Measurements from ENCODE around the gene SORCS2. TPM values are rescaled to one million over a fixed set of nuclear protein-coding genes. Genes with fewer than 3 reads are reported as not detected.

Gene SORCS2
- total RNA-seq, 1 donor from 2014 or later, result 7.2 TPM

- H3K4me1 ChIP-seq, result no peaks in the 10 kb centered on the region
- H3K4me3 ChIP-seq, result no peak overlapping the region
- DNase-seq (no peak), ATAC-seq (no peak)
- H3K9me3 ChIP-seq, result no peaks in the 10 kb centered on the region
- H3K27ac ChIP-seq, result no peak overlapping the region
- no peaks in the 10 kb centered on the region for H3K36me3 ChIP-seq
- TF ChIP-seq, protein P1, sequence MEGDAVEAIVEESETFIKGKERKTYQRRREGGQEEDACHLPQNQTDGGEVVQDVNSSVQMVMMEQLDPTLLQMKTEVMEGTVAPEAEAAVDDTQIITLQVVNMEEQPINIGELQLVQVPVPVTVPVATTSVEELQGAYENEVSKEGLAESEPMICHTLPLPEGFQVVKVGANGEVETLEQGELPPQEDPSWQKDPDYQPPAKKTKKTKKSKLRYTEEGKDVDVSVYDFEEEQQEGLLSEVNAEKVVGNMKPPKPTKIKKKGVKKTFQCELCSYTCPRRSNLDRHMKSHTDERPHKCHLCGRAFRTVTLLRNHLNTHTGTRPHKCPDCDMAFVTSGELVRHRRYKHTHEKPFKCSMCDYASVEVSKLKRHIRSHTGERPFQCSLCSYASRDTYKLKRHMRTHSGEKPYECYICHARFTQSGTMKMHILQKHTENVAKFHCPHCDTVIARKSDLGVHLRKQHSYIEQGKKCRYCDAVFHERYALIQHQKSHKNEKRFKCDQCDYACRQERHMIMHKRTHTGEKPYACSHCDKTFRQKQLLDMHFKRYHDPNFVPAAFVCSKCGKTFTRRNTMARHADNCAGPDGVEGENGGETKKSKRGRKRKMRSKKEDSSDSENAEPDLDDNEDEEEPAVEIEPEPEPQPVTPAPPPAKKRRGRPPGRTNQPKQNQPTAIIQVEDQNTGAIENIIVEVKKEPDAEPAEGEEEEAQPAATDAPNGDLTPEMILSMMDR (IDR thresholded peaks at IDR 0.05), result no peak
- intact Hi-C loops (cut with DNase I), result loop anchor here (10.0 kb wide), 1 partner anchor 514 kb away; the partner anchor contains the start of gene SORCS2
- H3K27me3 ChIP-seq, result peaks cover 4% of the 10 kb centered on the region
These were observed 516.6 kb downstream of the SORCS2 start for GRCh38 chr4:7708981-7709380.

- Histone ChIP-seq H3K9me3 (no peaks in the 10 kb centered on the region), H3K4me3 (no peak overlapping the region), H3K27me3 (no peaks in the 10 kb centered on the region), H3K4me1 (no peaks in the 10 kb centered on the region), H3K27ac (no peak overlapping the region), H3K36me3 (no peaks in the 10 kb centered on the region)
- DNase-seq, result no peak
- intact Hi-C loops (cut with DNase I), result loop anchor here (10.0 kb wide), 1 partner anchor 515 kb away; the partner anchor contains the start of gene SORCS2
- TF ChIP-seq, protein P1 (IDR thresholded peaks at IDR 0.05), result no peak
- no peak for ATAC-seq
These were observed 517.1 kb downstream of the SORCS2 start for GRCh38 chr4:7709431-7709830.

DNA sequence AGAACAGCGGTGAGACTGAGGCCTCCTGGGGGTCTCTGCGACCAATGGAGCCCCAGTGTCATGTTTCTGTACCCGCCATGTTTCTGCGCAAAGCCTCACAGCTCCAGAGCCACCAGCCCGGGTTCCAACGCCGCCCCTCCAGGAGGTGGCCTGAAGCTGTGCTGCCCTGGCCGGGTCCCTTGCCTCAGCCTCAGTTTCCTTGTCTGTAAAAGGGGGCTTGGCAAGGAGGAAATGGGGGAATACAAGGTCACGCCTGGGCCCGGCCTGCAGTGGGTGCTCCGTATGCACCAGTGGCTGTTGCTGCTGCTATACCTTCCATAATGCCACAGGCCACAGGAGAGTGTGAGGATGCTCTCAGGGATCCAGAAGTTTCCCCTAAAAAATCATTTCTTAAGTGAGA is 517.8 kb downstream of the SORCS2 start:
- Histone ChIP-seq H3K9me3 (no peaks in the 10 kb centered on the region), H3K4me1 (no peaks in the 10 kb centered on the region), H3K27ac (no peak overlapping the region), H3K4me3 (no peak overlapping the region), H3K27me3 (no peaks in the 10 kb centered on the region), H3K36me3 (no peaks in the 10 kb centered on the region)
- ATAC-seq (no peak), DNase-seq (no peak)
- intact Hi-C loops (cut with DNase I), result no loop called here
- TF ChIP-seq, protein P1 (IDR thresholded peaks at IDR 0.05), result no peak

- no peak for DNase-seq
- Histone ChIP-seq H3K36me3 (no peaks in the 10 kb centered on the region), H3K4me3 (no peak overlapping the region), H3K27ac (no peak overlapping the region), H3K27me3 (no peaks in the 10 kb centered on the region), H3K4me1 (no peaks in the 10 kb centered on the region), H3K9me3 (no peaks in the 10 kb centered on the region)
- intact Hi-C loops (cut with DNase I), result no loop called here
- TF ChIP-seq, protein P1 (IDR thresholded peaks at IDR 0.05), result no peak
- ATAC-seq, result no peak
These were observed 518.4 kb downstream of the SORCS2 start for GRCh38 chr4:7710576-7711306.

DNA sequence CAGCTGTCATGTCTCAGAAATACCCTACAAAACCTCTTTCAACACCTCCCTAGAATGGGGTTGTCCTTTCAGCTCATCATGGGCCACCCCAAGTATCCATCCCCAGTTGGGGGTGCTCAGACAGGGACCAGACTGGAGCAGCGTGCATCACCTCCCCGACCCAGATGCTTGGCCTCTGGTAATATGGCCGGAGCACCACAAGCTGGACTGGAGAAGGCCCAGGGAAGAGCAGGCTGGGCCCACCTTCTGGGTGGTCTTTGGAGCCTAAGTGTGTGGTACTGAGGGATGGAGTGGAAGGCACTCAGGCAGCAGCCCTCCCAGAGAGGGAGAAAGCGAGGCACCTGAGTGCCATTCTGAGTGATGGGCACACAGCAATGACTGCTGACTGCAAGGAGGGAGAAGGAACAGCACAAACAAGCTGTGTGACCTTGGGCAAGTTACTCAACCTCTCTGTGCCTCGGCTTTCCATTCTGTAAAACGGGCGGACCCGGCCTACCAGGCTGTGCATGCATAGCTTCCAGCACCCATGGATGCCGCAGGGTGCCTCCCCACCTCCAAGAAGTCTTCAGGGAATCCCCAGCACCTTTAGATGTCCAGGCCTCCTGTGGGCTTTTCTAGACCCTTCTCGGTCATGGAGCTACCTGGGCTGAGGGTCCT is 519.1 kb downstream of the SORCS2 start:
- no peaks in the 10 kb centered on the region for H3K9me3 ChIP-seq
- DNase-seq (no peak), ATAC-seq (no peak)
- H3K36me3 ChIP-seq, result no peaks in the 10 kb centered on the region
- no peaks in the 10 kb centered on the region for H3K4me1 ChIP-seq
- TF ChIP-seq, protein P1 (IDR thresholded peaks at IDR 0.05), result no peak
- H3K4me3 ChIP-seq, result no peak overlapping the region
- H3K27ac ChIP-seq, result no peak overlapping the region
- intact Hi-C loops (cut with DNase I), result no loop called here
- H3K27me3 ChIP-seq, result no peaks in the 10 kb centered on the region
